Sigmoid colon (tissue), 4 donors: ENCODE measurements around the gene CASP10.

ENCODE experiments used
- EP300 ChIP-seq, 4 donors: sonication (generic); formaldehyde crosslinking; IDR thresholded peaks; one replicate each; pipeline ENCODE4 v1.6.1; 2017; ENCODE audit warnings: antibody characterized with exemption in 4 of 4
- POLR2A ChIP-seq, 2 donors: fragments of 450-650 bp; IDR thresholded peaks; one replicate each; pipeline ENCODE4 v1.6.1; 2016; ENCODE audit warnings: antibody characterized with exemption in 2 of 2, mild to moderate bottlenecking in 2 of 2, moderate library complexity in 2 of 2
- POLR2AphosphoS5 ChIP-seq, 4 donors: sonication (generic); formaldehyde crosslinking; IDR thresholded peaks; one replicate each; pipeline ENCODE4 v1.6.1; 2017; ENCODE audit warnings: antibody characterized with exemption in 4 of 4
- TF ChIP-seq, protein P1 (sequence below), 4 experiments: fragments of 450-650 bp in 3 of 4; fragments of 200-600 bp in 1 of 4; IDR thresholded peaks; one replicate each; pipeline ENCODE4 v1.5.1; 2016 to 2019; ENCODE audit warnings: antibody characterized with exemption in 4 of 4, mild to moderate bottlenecking in 3 of 4, moderate library complexity in 2 of 4

DNA sequence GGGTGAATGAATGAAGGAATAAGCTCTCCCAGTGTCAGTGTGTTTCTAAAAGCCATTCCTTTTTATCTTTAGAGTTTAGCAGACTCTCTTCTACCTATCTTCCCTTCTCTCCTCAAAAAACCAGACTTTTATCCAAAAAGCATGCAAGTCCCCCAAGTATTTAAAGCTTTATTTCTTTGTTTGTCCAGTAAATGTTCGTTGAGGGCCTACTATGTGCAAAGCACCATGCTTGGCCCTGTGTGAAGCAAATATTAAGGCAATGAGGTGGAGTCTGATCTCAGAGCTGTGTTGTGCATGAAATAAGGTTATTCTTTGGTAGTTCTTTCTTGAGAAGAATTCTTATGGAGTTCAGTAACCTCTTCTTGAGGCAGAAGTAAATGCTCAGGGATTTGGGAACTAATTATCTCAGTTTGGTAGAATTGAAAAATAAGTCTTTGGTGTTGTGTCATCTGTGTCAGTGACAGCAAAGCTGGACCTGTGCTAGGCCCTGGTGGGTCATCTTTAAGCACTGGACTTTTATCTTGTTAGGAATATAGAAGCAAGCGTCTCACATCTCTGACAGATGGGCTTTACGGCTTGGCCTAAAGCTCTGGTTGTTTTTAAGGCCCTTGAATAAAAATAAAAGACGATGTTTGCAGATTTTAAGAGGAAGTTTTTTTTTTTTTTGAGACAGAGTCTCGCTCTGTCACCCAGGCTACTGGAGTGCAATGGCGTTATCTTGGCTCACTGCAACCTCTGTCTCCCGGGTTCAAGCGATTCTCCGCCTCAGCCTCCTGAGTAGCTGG is 28.1 kb upstream of the CASP10 start:
- TF ChIP-seq, protein P1, sequence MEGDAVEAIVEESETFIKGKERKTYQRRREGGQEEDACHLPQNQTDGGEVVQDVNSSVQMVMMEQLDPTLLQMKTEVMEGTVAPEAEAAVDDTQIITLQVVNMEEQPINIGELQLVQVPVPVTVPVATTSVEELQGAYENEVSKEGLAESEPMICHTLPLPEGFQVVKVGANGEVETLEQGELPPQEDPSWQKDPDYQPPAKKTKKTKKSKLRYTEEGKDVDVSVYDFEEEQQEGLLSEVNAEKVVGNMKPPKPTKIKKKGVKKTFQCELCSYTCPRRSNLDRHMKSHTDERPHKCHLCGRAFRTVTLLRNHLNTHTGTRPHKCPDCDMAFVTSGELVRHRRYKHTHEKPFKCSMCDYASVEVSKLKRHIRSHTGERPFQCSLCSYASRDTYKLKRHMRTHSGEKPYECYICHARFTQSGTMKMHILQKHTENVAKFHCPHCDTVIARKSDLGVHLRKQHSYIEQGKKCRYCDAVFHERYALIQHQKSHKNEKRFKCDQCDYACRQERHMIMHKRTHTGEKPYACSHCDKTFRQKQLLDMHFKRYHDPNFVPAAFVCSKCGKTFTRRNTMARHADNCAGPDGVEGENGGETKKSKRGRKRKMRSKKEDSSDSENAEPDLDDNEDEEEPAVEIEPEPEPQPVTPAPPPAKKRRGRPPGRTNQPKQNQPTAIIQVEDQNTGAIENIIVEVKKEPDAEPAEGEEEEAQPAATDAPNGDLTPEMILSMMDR (IDR thresholded peaks at IDR 0.05), result no peak
- no peak for TF ChIP-seq POLR2A (IDR thresholded peaks at IDR 0.05)
- no peak for TF ChIP-seq POLR2AphosphoS5 (IDR thresholded peaks at IDR 0.05)
- TF ChIP-seq EP300 (IDR thresholded peaks at IDR 0.05), result no peak
